ENCODE results near the gene PPM1J.
A peak's percentile ranks its signal among the peaks of the same experiment; 100 is the strongest.
"Not testable (repeated sequence)": the region's sequence is repeated elsewhere in the genome, so short reads cannot be mapped to it uniquely, and the experiment has no call there.

Gene PPM1J

DNA sequence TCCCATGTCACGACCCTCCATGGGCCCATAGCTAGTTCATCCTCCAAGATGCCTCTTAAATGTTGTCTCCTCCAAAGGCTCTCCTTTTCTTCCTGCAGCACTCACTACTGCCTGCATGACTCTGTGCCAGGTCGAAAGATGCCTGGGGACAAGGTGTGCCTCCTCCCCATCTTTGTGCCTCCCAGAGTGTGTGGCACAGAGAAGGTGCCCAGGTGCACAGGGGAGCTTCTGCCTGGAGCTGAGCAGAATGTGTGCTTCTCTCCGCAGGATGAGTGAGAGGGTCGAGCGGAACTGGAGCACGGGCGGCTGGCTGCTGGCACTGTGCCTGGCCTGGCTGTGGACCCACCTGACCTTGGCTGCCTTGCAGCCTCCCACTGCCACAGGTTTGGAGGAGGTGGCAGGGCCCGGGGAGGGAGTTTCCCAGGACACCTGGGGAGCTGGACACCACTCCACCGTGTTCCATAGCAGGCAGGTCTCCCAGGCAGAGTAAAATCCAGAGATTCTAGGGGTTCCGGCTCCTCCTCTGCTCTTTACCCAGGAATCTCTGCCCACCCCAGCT, 6.9 kb upstream of the PPM1J start:
- no peak for DNase-seq

GRCh38 chr1:112721294-112721693, 6.2 kb upstream of the PPM1J start:
- DNase-seq, result not testable (repeated sequence)

- DNase-seq, result peak; percentile 67 to 87 (median 84)
These were observed 5.7 kb upstream of the PPM1J start for GRCh38 chr1:112720800-112721199.

DNA sequence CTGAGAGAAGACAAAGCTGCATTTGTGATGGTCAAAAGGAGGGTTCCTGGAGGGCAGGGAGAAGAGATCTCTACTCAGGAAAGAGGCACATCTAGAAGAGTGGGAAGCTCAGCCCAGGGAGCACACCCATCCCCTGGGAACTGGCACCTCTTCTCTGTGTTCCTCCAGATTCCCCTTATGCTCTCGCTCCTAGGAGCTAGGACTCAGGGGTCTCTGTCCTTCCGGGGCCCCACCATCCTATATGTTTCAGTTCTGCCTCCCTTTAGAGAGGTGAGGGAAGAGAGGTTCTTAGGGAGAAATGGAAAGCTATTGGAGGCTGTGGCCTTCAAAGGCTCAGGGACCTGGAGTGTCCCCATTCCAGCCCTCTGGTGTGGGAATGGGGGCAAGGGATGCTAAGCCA, 4.6 kb upstream of the PPM1J start:
- DNase-seq, result no peak

- peak; percentile 81 to 95 (median 86) for DNase-seq
These were observed 3.7 kb upstream of the PPM1J start for GRCh38 chr1:112718691-112719418.

DNA sequence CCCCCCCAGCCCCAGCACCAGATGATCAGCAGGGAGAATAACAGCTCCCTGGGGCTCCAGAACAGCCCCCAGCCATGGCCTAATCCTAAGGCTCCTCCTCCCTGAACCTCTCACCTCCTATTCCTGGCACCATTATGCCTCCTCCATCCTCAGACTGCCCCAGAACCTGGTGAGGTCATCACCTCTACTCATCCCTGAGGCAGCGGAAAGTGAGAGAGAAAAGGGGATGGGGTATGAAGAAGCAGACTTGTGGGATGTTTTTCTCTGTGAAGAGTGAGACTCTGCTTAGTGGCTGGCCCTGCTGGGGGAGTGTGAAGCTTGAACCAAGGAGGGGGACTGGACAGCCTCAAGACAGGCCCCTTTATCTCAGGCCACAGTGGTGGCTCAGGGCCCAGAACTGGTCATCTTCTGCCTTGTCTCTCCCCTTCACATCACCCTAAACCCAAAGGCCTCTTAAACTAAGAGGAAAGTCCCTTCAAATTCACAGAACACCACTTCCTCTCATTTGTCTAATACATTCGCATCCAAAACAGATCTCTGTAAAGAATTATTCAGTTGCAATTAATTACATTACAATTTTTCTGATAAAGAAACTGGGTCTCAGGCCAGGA, 2.2 kb upstream of the PPM1J start:
- no peak for DNase-seq

GRCh38 chr1:112716133-112716720, 1.1 kb upstream of the PPM1J start:
- peak; percentile 91 to 95 (median 94) for DNase-seq

DNA sequence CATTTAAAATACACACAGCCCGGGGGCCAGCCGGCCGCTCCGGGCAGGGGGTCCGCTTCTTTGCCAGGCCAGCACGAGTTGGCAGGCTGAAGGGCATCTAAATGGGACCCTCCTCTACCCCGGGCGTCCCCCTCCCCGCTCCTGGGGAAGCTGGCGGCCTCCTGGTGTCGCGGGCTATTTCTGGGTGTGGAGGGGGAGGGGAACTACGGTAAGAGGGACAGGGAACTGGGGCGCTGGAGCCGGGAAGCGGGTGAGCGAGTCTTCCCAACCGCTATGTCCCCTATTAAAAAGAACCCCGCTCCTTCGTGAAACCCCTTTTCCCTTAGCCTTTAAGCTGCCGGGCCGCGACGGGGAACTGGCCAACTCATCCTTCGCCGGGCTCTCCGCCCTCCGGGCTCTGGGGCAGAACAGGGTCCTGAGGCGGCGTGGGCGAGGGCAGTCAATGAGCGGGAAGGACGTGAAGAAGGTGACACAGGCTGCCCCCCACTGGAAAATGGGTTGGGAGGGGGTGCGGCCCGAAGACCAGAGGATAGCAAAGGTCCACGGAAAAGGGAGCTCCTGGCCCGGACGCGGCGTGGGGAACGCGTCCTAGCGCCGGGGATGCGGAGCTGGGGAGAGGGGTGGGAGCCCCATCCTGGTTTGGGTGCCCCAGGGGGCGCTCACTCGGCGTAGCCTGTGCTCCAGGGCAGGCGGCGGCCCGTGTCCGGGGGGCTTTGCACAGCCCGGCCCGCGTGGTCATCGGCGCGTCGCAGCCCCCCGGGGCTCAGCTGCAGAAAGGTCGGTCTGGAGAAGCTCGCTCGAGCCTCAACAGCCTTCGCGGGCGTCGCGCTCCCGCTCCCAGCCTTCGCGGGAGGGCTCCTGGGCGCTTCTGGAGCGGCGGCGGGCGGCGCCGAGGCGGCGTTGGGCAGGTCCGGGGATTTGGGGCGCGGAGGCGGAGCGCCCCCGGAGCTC, 544 bp downstream of the PPM1J start:
- peak in 1 of 4 experiments; percentile 52 for DNase-seq

GRCh38 chr1:112713466-112714312, 1.4 kb downstream of the PPM1J start:
- peak; percentile 59 to 81 (median 74) for DNase-seq

- no peak for DNase-seq
These were observed 2.4 kb downstream of the PPM1J start for GRCh38 chr1:112712701-112713128.

- no peak for DNase-seq
These were observed 2.9 kb downstream of the PPM1J start for GRCh38 chr1:112712191-112712590.

- DNase-seq, result no peak
These were observed 3.5 kb downstream of the PPM1J start for GRCh38 chr1:112711670-112712069.

DNA sequence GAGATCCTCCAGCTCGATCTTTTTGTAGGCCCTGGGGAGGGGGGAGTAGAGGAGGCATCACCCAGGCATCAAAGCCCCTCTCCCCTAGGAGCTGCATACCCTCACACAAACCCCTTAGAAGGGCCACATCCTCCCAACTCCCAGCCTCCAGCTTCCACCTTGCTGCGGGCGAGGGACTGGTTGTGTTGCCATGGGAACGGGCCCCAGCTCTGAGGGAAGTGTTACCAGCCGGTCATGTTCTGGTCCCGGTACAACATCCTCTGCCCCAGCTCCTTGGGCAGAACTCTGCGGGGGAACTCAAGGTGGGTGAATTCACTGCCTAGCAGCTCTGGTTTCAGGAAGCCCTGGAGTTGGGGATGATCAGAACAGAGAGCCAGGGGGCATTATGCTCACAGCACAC, 4.1 kb downstream of the PPM1J start:
- no peak for DNase-seq

GRCh38 chr1:112710586-112710985, 4.5 kb downstream of the PPM1J start:
- DNase-seq, result no peak

DNA sequence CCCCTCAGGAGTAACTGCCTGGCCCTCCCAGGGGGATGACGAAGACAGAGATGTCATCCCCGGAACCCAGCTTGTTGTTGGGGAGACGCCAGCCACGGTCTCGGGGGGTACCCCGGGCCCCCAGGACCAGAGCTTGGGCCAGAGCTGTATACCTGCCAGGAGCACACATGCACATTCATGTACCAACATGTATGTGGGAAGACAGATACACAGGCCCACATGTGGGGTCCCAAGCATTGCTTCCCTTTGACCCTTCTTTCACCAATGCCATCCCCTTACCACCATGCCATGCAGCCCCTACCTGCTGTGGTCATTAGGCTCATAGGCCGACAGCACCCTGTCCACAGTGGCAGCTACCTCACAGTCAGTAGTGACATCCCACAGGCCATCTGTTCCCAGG, 5.0 kb downstream of the PPM1J start:
- DNase-seq, result no peak

DNA sequence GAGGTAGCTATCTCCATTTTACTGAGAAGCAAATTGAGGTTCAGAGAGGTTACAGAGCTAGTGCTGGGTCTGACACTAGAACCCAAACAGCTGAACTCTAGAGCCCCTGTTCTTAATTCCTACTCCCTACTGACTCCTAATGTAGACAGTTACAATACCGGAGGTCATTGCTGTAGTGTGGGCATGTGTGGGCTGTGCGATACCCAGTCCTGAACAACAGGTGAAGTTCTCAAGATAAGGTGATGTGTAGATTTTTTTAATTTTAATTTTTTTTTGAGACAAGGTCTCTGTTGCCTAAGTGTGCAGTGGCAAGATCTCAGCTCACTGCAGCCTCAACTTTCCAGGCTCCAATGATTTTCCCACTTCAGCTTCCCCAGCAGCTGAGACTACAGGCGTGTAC, 6.6 kb downstream of the PPM1J start:
- DNase-seq, result no peak

DNA sequence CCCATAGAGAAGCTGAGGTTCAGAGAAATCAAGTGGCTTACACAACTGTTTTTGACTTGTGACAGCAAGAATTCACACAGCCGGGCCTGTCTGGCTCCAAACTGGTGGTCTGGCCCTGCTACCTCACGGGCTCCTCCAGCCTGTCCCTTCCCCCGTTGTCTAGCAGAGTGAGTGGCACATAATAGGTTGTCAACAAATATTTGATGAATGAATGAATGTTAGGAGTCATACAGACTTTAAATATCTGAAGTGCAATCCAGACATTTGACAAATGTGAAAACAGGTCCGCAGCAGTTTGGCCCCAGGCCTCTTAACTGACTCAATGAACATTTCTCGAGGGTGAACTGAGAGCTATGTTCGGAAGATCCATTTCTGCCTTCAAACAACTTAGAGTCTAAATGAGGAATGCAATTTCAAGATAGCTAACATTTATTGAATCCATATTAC, 7.1 kb downstream of the PPM1J start:
- no peak for DNase-seq

DNA sequence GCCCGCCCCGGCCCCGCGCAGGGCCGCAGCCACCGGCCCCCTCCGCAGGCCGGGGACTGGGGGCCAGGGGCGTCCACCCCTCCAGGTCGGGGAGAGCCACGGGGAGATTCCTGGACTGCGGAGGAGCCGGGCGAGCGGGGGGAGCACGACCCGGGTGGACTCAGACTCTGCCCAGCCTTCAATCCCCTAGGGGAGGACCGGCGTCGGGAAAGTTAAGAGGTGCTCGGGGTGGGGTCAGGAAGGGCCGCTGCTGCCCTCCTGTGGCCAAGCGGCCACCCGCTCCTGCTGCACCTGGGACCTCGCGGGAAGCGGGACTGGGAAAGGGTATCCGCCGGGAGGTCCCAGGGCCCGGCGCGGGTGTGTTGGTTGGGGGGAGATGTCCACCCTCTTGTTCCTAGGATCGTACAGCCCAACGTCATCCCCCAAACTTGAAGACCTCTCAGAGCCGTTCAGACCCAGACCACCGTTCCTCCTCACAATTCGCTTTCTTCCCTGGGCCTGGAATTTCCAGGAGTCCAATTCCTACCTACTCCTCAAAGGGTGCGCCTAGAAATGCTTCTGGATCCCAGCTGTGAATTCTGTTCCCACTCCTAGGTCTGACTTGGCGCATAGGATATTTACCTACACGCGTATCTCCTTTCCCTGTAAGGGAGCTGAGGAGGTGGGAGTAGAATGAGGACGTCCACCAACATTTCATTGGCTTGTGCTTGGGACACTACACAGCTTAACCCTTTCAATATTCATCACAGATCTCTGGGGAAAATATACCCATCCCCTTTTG, 7.7 kb downstream of the PPM1J start:
- DNase-seq, result peak; percentile 79 to 92 (median 86)

- DNase-seq, result peak; percentile 80 to 94 (median 86)
These were observed 8.5 kb downstream of the PPM1J start, which contains the start of gene RHOC for GRCh38 chr1:112706505-112707220. Gene RHOC (minus strand): TSS chr1:112707127. CDS start chr1:112703799, 3,328 bp downstream.
